ENCODE data around the gene PLPP3.
"Not testable (repeated sequence)": the region's sequence is repeated elsewhere in the genome, so short reads cannot be mapped to it uniquely, and the experiment has no call there.

The PLPP3 gene

DNA sequence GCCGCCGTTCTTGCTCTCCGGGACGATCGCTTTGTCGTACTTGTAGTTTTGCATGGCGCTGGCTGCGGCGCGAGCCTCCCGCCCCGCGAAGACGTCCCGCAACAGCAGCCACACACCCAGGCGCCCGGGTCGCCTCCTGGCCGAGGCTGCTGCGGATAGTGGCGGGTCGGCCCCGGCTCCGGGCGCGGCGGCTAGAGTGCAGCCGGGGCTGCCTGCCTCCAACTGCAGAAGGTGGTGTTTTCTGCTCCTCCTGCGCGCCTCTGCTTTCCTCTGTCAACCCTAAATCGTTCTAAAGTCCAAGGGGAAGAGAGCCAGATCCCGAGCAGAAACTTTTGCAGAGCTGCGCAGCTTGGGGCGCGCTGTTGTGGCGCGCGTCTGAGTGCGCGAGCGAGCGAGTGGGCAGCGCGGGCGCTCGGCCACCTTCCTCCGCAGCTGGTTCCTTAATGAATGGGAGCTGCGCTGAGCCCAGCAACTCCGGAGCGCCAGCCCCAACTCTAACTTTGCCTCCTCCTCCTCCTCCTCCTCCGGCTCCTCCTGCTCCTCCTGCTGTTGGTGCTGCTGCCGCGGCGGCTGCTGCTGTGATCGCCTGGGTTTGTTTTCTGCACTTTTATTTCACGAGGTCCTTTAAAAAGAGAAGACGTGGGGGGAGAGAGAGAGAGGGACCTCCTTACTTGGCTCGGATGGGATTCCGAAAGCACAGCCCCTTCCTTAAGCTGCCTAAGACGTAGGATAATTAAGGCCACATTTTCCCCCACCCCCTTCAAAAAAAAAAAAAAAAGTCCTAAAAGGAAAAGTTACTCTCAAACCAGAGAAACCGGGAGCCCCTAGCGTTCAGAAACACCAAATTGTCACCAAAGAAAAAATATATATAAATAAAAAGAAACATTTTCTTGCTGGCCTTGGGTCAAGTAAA lies at the start of gene PLPP3:
TSS of gene PLPP3 (minus strand) at position 601 of the 913 bp plus-strand sequence. CDS start at position 54, 547 bp downstream.
- no peak for DNase-seq

DNA sequence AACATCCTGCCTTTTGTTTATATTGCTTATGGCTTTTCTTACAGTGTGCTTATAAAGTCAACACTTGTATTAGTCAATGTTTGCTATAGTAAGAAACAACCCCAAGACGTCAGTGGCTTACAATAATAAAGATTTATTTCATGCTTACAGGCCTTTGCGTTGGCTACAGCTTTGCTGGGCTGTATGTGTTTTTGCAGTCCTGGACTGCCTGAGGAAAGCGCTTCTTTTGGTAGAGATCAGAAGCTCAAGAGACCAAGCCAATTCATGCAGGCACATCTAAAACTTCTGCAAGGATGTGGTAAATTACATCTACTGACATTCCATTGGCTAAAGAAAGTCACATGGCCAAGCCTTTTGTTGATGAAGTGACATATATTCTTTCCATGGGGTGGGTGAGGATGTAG lies 48.3 kb upstream of the PLPP3 start:
- no peak for DNase-seq

GRCh38 chr1:56627019-56627635 lies 47.8 kb upstream of the PLPP3 start:
- DNase-seq = no peak

DNA sequence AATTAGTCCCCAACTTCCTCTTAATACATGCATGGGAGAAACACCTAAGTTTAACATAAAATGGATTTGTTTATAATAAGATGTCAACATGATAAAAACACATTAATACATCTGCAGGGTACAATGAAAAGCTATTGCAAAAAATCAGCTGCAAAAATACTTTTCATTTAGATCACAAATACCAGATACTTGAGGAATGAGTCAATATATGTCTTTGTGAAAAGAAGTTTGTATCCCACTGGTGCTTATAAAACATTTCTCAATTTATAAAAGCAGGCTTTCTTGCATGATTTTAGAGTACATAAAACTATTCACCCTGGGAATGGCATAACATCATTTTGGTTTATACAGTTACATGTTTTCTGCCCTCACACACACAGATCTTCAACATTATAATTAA lies 47.2 kb upstream of the PLPP3 start:
- no peak for DNase-seq

DNA sequence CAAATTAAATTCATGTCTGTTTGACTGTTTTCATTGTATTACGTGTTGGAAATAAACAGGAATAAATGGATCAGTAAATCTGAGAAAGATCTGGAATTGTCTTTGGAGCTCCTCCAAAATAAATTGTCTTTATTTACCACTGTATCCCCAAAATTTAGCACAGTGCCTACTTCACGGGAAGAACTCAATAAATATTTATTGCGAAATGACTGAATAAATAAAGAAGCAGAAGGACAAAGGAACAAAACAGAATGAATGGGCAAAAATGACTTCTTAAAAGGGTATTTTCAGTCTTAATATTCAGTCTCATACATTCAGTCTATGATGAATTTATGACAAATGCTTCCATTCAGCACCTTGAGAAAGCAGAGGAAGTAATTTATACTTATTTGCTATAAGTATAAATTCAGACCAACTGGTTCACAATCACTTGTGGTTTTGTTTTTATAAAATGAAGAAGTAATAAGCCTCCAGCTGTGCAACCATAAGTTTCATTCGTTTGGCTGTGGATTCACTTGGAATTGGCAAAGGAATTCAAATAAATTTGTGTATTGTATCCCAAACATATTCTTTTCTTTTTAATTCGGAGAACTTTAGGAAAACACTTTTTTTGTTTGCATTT lies 46.6 kb upstream of the PLPP3 start:
- DNase-seq = no peak

DNA sequence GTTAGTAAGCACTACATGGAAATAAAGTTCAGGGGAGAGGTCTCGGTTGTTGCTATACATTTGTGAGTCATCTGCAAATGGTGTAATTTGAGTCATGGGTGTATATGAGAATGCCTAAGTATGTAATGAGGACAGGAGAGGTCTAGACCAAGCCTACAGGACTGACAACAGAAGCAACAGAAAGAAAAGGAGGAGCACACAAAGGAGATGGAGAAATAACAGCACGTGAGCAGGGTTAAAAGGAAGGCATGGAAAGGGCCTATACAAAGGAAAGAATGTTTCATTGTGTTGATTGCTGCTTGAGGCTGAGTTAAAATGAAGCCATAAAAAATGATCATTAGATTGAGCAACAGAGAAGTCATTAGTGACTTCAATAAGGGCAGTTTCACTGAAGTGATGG lies 37.8 kb upstream of the PLPP3 start:
- no peak for DNase-seq

DNA sequence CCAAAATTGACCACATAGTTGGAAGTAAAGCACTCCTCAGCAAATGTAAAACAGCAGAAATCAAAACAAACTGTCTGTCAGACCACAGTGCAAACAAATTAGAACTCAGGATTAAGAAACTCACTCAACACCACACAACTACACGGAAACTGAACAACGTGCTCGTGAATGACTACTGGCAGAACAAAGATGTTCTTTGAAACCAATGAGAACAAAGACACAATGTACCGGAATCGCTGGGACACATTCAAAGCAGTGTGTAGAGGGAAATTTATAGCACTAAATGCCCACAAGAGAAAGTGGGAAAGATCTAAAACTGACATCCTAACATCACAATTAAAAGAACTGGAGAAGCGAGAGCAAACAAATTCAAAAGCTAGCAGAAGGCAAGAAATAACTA lies 31.4 kb upstream of the PLPP3 start:
- DNase-seq = not testable (repeated sequence)

GRCh38 chr1:56610097-56610496 lies 30.7 kb upstream of the PLPP3 start:
- not testable (repeated sequence) for DNase-seq

DNA sequence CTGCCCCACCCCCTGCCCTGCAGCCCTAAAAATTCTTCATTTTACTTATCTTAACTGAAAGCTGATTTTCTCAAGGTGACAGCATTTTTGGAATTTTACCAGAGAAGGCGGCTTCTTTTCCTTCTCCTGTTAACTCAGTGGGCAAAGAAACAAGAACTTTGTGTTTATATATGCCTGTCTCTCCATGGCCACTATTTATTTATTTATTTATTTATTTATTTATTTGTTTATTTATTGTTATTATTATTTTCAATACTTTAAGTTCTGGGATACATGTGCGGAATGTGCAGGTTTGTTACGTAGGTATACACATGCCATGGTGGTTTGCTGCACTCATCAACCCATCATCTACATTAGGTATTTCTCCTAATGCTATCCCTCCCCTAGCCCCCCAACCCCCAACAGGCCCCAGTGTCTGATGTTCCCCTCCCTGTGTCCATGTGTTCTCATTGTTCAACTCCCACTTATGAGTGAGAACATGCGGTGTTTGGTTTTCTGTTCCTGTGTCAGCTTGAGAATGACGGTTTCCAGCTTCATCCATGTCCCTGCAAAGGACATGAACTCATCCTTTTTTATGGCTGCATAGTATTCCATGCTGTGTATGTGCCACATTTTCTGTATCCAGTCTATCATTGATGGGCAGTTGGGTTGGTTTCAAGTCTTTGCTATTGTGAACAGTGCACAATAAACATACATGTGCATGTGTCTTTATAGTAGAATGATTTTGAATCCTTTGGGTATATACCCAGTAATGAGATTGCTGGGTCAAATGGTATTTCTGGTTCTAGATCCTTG lies 16.2 kb upstream of the PLPP3 start:
- DNase-seq = not testable (repeated sequence)

DNA sequence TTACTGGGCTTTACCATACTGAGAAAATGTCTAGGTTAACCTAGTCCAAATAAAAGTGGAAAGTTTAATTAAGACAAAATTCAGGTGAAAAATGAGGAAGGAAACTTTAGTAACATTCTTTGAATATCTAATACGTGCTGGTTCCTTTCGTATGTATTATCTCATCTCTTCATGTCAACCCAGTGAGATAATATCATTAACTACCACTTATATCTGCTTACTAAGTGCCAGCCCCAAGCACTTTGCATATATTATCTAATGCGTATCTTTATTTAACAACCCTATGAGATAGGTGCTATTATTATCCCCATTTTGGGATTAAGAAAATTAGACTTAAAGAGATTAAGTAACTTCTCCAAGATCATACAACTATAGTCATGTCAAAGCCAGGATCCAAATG lies 12.5 kb upstream of the PLPP3 start:
- DNase-seq = no peak

GRCh38 chr1:56590520-56591011 lies 11.2 kb upstream of the PLPP3 start:
- no peak for DNase-seq

DNA sequence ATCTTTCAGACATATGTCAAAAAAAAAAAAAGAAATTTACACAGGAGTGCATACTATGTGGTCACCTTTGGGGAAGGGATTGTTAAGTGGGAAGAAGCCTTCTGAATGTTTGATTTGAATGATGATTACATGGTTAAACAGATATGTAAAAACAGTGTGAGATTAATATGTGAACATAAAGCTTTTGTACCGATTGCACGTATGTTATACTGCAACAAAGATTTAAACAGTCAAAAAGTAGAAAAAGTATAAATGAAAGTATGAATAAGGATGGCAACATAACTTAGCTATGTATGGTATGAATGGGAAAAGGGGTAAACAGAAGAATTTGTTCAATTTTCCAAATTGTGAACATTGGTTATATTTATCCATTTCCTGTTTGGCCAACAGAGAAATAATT lies 10.0 kb upstream of the PLPP3 start:
- DNase-seq = no peak

DNA sequence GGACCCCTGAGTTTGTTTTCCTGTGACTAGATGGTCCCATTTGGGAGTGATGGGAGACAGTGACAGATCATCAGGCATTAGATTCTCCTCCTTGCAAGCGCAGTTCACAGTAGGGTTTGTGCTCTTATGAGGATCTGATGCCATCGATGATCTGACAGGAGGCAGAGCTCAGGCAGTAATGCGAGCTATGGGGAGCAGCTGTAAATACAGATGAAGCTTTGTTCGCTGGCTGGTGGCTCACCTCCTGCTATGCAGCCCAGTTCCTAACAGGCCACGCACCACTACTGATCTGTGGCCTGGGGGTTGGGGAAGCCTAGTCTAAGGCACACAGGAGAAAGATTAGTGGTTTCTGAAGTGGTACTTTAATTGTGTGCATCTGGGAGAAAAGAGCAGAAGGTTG lies 7.1 kb upstream of the PLPP3 start:
- no peak for DNase-seq

DNA sequence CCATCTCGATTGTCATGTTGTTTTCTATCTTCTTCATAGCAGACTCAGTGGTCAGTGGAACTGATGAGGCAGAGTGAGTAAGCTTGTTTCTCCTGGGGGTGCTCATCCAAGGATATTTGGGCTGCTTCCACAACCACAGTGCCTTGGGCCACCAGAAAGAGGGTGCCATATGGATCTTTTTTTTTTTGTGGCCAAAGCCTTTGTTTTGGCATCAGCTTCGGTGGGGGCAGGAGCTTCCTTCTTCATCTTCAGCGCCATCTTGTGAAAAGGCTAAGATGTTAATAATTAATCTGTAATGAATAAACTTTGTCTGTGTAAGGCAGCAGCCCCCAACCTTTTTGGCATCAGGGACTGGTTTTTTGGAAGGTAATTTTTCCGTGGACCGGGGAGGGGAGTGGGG lies 6.6 kb upstream of the PLPP3 start:
- no peak for DNase-seq

GRCh38 chr1:56584910-56585528 lies 5.7 kb upstream of the PLPP3 start:
- no peak for DNase-seq

- DNase-seq = no peak
Observed at GRCh38 chr1:56583957-56584468, 4.7 kb upstream of the PLPP3 start.

- DNase-seq = no peak
Observed at GRCh38 chr1:56580771-56581170, 1.4 kb upstream of the PLPP3 start.

DNA sequence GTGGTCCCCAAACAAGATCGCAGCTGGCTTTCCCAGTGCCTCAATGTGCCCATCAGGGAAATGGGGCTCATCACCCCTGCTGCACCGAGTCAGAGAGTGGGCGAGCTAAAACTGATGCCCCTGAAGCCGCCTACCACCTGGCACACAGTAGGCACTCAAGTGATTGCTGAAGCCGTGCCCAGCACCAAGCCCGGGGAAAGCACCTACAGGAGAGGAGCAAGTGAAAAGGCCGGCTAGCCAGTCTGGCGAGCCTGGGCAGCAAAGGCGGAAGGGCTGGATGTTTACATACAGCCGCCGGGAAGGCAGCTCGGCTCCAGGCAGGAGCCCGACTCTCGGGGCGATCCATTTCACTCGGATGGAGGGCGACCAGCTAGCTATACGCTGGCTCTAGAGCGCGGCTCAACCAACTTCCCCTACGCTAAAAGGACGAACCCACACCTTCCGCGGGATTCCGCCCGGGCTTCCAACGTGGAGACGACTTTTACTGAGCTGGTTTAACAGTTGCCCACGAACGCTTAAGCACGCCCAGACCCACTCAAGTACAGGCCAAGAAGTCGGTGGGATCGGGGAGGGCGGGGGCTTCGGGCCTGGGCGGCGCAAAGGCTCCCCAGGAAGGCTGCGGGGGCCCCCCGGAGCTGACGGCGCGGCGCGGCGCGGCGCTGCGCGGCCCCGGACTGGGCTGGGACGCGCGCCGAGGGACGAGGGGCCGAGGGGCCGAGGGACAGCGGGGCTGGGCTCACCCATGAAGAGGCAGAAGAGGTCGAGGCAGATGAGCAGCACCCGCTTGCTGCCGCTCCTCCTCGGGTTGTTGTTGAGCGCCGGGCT lies 1.0 kb downstream of the PLPP3 start:
- DNase-seq = no peak

DNA sequence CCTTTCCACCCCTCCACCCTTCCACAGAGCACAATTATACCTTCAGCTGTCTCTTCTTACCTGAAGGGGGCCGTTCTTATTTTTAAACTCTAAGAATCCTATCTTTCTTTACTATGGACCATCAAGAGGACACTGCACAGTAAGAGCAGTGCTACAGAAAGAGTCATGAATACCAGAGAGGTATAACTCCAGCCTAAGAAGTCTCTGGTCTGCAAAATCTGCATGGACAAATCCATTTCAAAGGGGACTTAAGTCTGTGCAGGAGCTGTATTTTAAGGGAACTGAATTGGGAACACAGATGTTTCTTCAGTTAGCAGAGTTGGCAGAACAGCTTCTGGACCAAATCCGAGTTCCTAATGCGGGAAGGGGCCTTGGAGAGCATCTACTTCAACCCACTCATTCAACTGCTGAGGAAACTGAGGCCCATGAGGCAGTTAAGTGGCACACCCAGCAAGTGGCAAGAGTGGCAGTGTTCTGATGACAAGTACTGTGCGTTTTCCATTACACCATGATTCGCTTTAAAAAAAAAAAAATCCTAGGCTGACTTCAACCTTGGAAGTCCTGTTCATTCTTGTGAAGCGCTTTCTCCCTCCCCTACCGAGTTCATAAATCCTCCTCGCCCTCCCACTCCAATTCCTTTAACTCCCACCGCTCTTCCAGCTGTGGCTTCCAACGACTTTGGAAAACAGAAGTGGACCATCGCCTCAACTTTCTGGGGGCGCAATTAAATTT lies 1.8 kb downstream of the PLPP3 start:
- DNase-seq = no peak

- DNase-seq = no peak
Observed at GRCh38 chr1:56576880-56577405, 2.4 kb downstream of the PLPP3 start.

Data from stimulated activated CD4-positive, alpha-beta T cell treated with anti-CD3 and anti-CD28 coated beads, Interleukin-4, amount 100 ng/mL, for 24 hours (primary cell).